Measurements from ENCODE around the gene PXYLP1. TPM values are rescaled to one million over a fixed set of nuclear protein-coding genes. Genes with fewer than 3 reads are reported as not detected.

The PXYLP1 gene
- total RNA-seq, 1 donor: 6.5 TPM

DNA sequence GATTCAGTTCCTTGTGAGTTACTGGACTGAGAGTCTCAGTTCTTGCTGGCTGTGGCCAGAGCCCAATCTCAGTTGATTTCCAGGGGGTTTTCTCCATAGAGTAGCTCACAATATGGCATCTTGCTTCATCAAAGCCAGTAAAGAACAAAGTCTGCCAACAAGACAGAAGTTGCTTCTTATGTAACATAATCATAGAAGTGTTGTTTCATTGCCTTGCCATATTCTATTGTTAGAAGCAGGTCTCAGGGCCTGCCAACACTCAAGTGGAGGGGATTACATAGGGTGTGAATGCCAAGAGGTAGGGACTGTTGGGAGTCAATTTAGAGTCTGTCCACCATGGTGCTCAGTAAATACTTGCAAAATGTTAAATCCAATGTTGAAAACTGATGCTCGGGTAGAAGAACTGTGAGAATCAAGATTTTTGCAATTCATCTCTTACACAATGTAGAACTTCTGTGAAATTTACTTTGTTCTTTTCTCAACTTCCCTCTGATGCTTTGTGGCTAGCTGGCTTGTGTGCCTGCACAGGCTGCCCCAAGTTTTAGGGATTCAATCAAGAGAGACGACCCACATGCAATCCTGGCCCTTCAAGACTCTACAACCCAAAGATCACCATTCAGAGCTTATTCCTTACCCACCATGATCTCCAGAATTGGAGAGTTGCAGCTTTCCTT is 13.3 kb upstream of the PXYLP1 start:
- Histone ChIP-seq H3K36me3 (ENCODE audit: insufficient read depth, low read length) (no peaks in the 10 kb centered on the region), H2AFZ (ENCODE audit: low read length) (no peak overlapping the region), H3K4me1 (ENCODE audit: insufficient read depth, low read length) (no peaks in the 10 kb centered on the region), H3K79me2 (ENCODE audit: insufficient read depth, low read length) (no peaks in the 10 kb centered on the region), H3K27ac (ENCODE audit: low read depth, low read length) (no peak overlapping the region), H3K27me3 (ENCODE audit: insufficient read depth, low read length) (no peaks in the 10 kb centered on the region), H4K20me1 (ENCODE audit: insufficient read depth, low read length) (no peaks in the 10 kb centered on the region), H3K9me3 (ENCODE audit: low read depth, low read length) (no peaks in the 10 kb centered on the region), H3K4me3 (ENCODE audit: insufficient read depth, low read length) (no peak overlapping the region), H3K4me2 (ENCODE audit: insufficient read depth, low read length) (no peak overlapping the region)
- DNase-seq (ENCODE audit: insufficient read length, low spot score, missing footprints): no peak
- TF ChIP-seq CTCF (IDR thresholded peaks at IDR 0.05; ENCODE audit: extremely low read depth, low read depth, low read length): no peak

- Histone ChIP-seq H3K27ac (ENCODE audit: low read depth, low read length) (no peak overlapping the region), H3K4me2 (ENCODE audit: insufficient read depth, low read length) (no peak overlapping the region), H3K27me3 (ENCODE audit: insufficient read depth, low read length) (no peaks in the 10 kb centered on the region), H3K79me2 (ENCODE audit: insufficient read depth, low read length) (no peaks in the 10 kb centered on the region), H3K9me3 (ENCODE audit: low read depth, low read length) (no peaks in the 10 kb centered on the region), H3K4me1 (ENCODE audit: insufficient read depth, low read length) (no peaks in the 10 kb centered on the region), H3K36me3 (ENCODE audit: insufficient read depth, low read length) (no peaks in the 10 kb centered on the region), H2AFZ (ENCODE audit: low read length) (no peak overlapping the region), H4K20me1 (ENCODE audit: insufficient read depth, low read length) (no peaks in the 10 kb centered on the region), H3K4me3 (ENCODE audit: insufficient read depth, low read length) (no peak overlapping the region)
- no peak for TF ChIP-seq CTCF (IDR thresholded peaks at IDR 0.05; ENCODE audit: extremely low read depth, low read depth, low read length)
- DNase-seq (ENCODE audit: insufficient read length, low spot score, missing footprints): no peak
Measured at GRCh38 chr3:141218926-141219325, 12.7 kb upstream of the PXYLP1 start.

DNA sequence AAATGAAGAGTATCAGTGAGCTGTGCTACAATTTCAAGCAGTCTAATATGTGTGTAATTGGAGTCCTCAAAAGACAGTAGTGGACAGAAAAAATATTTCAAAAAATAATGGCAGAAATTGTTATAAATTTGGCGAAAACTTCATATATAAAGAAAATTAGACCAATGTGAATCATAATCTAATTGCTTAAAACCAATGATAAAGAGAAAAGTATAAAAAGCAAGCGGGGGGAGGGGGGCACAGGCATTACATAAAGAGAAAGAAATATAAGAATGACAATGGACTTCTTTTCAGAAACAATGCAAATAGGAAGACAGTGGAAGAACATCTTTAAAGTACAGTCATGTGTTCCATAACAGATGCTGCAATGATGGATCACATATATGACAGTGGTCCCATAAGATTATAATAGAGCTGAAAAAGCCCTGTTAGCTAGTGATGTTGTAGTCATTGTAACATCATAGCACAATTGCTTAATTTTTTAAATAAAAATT is 7.9 kb upstream of the PXYLP1 start:
- Histone ChIP-seq H3K4me1 (ENCODE audit: insufficient read depth, low read length) (no peaks in the 10 kb centered on the region), H3K79me2 (ENCODE audit: insufficient read depth, low read length) (no peaks in the 10 kb centered on the region), H3K36me3 (ENCODE audit: insufficient read depth, low read length) (no peaks in the 10 kb centered on the region), H3K9me3 (ENCODE audit: low read depth, low read length) (no peaks in the 10 kb centered on the region), H3K27ac (ENCODE audit: low read depth, low read length) (no peak overlapping the region), H2AFZ (ENCODE audit: low read length) (no peak overlapping the region), H3K4me2 (ENCODE audit: insufficient read depth, low read length) (no peak overlapping the region), H3K4me3 (ENCODE audit: insufficient read depth, low read length) (no peak overlapping the region), H3K27me3 (ENCODE audit: insufficient read depth, low read length) (no peaks in the 10 kb centered on the region), H4K20me1 (ENCODE audit: insufficient read depth, low read length) (no peaks in the 10 kb centered on the region)
- TF ChIP-seq CTCF (IDR thresholded peaks at IDR 0.05; ENCODE audit: extremely low read depth, low read depth, low read length): no peak
- DNase-seq (ENCODE audit: insufficient read length, low spot score, missing footprints): no peak

- no peak for TF ChIP-seq CTCF (IDR thresholded peaks at IDR 0.05; ENCODE audit: extremely low read depth, low read depth, low read length)
Measured at GRCh38 chr3:141225939-141226338, 5.7 kb upstream of the PXYLP1 start.

More at GRCh38 chr3:141225939-141226338, 5.7 kb upstream of the PXYLP1 start:
- peaks cover under 1% of the 10 kb centered on the region for H3K4me1 ChIP-seq (ENCODE audit: insufficient read depth, low read length)
- H3K36me3 ChIP-seq (ENCODE audit: insufficient read depth, low read length): no peaks in the 10 kb centered on the region
- no peaks in the 10 kb centered on the region for H4K20me1 ChIP-seq (ENCODE audit: insufficient read depth, low read length)
- H2AFZ ChIP-seq (ENCODE audit: low read length): no peak overlapping the region
- no peaks in the 10 kb centered on the region for H3K27me3 ChIP-seq (ENCODE audit: insufficient read depth, low read length)
- H3K27ac ChIP-seq (ENCODE audit: low read depth, low read length): no peak overlapping the region
- H3K9me3 ChIP-seq (ENCODE audit: low read depth, low read length): no peaks in the 10 kb centered on the region
- DNase-seq (ENCODE audit: insufficient read length, low spot score, missing footprints): no peak
- H3K79me2 ChIP-seq (ENCODE audit: insufficient read depth, low read length): no peaks in the 10 kb centered on the region
- no peak overlapping the region for H3K4me2 ChIP-seq (ENCODE audit: insufficient read depth, low read length)
- H3K4me3 ChIP-seq (ENCODE audit: insufficient read depth, low read length): no peak overlapping the region

Measured in osteoblast (primary cell).